GM12875 (cell line): Measurements from ENCODE around the gene ADSS2.

Experiments
- H3K4me3 ChIP-seq: one replicate; pipeline ENCODE4 v1.5.1; 2011; ENCODE audit warnings: low read depth, low read length, control low read depth
- TF ChIP-seq, protein P1 (sequence below): IDR thresholded peaks from 2 replicates; pipeline ENCODE4 v1.5.1; 2011; ENCODE audit warnings: low read depth, mild to moderate bottlenecking, control low read depth, inconsistent platforms, low read length, moderate library complexity, borderline replicate concordance; ENCODE audit not compliant: insufficient read depth

Gene ADSS2

DNA sequence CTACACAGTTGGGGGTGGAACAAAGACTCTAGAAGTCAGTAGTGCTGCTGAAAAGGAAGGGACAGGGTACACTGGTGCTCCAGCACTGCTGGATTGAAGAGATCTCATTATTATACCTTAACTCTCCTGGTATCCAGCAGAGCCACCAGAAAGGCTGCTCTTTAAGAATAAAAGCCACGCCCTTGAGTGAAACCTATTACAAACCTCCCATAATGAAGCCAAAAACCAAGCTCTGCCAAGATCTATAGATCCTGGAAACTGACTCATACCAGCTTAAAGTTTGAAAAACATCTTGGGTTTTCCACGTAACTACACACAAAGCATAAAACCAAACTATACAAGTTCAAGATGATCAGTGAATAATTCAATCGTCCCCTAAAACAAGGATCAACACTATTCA lies 38.0 kb downstream of the ADSS2 start:
- TF ChIP-seq, protein P1, sequence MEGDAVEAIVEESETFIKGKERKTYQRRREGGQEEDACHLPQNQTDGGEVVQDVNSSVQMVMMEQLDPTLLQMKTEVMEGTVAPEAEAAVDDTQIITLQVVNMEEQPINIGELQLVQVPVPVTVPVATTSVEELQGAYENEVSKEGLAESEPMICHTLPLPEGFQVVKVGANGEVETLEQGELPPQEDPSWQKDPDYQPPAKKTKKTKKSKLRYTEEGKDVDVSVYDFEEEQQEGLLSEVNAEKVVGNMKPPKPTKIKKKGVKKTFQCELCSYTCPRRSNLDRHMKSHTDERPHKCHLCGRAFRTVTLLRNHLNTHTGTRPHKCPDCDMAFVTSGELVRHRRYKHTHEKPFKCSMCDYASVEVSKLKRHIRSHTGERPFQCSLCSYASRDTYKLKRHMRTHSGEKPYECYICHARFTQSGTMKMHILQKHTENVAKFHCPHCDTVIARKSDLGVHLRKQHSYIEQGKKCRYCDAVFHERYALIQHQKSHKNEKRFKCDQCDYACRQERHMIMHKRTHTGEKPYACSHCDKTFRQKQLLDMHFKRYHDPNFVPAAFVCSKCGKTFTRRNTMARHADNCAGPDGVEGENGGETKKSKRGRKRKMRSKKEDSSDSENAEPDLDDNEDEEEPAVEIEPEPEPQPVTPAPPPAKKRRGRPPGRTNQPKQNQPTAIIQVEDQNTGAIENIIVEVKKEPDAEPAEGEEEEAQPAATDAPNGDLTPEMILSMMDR = no peak
- no peak overlapping the region for H3K4me3 ChIP-seq

DNA sequence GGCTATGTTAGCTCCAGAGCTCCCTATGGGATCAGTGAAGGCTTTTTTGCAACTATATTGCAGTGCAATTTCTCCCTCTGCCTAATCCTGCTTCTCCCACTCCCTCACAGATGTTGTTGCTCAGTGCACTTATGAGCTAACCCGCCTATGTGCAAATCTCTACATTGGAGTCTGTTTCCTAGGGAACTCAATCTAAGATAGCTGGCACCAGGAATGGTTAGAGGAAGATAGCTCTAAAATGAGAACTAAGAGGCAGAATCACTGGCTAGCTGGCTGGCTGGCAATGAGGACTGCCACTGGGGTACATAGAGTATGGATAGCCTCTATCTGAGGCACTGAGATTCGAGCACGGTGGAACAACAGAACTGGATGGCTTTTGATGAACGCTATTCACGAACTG lies 39.5 kb downstream of the ADSS2 start:
- TF ChIP-seq, protein P1 = no peak
- no peak overlapping the region for H3K4me3 ChIP-seq

DNA sequence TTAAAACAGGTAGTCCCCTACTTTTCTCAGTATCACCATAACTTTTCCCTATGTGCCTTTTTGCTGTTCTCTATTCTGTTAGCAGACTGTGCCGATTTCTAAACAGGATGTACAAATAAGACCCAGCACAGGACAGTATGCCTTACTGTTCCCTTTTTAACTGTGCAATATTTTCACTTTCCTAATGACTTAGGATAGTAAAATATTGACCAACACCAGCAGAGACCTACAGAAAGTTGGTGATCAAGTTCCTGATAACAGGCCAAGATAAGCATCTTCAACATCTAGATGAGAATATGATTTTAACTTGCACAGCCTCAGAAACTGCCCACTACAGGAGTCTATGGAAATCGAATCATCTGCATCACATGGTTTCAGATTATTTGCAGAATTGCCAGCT lies 42.0 kb downstream of the ADSS2 start:
- TF ChIP-seq, protein P1 = no peak
- no peak overlapping the region for H3K4me3 ChIP-seq

DNA sequence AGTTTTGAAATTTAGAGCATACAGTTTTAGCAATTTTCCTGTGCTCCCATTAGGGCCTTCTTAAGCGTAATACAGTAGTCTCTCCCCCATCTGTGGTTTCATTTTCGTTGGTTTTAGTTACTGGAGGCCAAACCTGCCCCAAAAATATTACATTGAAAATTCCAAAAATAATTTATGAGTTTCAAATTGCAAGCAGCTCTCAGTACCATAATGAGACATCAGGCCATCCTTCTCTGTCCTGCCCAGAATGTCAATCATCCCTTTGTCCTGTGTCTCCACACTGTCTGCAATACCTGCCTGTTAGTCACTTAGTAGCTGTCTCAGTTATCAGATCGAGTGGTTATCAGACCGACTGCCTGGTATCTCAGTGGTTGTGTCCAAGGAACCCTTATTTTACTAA lies 45.4 kb downstream of the ADSS2 start:
- TF ChIP-seq, protein P1 = no peak

DNA sequence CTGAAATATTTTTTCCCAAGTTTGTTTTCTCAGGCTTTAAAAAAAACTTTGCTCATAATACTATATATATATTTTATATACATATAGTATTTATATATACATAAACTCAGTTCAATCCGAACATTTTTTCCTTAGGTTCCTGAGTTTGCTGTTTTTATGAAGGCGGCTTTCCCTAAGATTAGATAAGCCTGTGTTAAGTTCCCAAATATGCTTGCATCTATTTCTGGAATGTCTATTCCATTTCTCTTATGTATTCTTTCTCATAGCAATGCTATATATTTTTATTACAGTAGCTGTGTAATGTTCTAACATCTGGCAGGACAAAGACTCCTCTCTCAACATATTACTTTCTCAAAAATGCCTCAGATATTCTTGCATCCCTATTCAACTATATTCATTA lies 45.9 kb downstream of the ADSS2 start:
- no peak overlapping the region for H3K4me3 ChIP-seq
- TF ChIP-seq, protein P1 = no peak

More for the DNA sequence above, 45.4 kb downstream of the ADSS2 start:
- no peak overlapping the region for H3K4me3 ChIP-seq

DNA sequence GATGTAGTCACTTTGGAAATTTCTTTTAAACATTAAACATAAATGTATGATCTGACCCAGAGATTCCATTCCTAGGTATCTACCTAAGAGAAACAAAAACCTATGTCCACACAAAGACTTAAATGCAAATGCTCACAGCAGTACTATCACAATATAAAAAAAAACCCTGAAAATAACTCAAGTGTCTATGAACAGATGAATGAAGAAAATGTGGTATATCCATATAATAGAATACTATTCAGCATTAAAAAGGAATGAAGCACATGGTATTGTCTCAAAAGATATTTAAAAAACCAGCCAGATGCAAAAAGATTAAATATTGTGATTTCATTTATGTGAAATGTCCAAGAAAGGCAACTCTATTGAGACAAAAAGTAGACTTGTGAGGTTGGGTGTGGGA lies 48.3 kb downstream of the ADSS2 start:
- TF ChIP-seq, protein P1 = no peak
- H3K4me3 ChIP-seq = no peak overlapping the region

DNA sequence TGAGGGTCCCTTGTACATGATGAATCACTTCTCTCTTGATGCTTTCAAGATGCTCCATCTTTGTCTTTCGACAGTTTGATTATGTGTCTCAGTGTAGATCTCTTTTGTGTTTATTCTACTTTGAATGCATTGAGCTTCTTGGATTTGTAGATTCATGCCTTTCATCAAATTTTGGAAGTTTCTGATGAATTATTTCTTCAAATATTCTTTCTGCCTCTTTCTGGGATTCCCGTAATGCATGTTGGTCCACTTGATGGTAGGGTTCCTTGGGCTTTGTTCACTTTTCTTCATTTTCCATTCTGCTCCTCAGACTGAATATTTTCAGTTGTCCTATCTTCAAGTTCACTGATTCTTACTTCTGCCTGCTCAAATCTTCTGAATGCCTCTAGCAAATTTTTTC lies 50.7 kb downstream of the ADSS2 start:
- H3K4me3 ChIP-seq = no peak overlapping the region
- TF ChIP-seq, protein P1 = no peak
